AG04450 (cell line): ENCODE data around the gene LPAR3. TPM values are rescaled to one million over a fixed set of nuclear protein-coding genes. Genes with fewer than 3 reads are reported as not detected.

Experiments
- CTCF ChIA-PET: fragments of 300-600, 350-600 bp; formaldehyde crosslinking; extraction: SDS; loops from one replicate; lab custom pipeline; 2022; ENCODE audit warnings: antibody characterized with exemption, inconsistent platforms; lab: Charles Lee
- POLR2A ChIA-PET: fragments of 350-600 bp; formaldehyde crosslinking; extraction: SDS; loops from one replicate; lab custom pipeline; 2021; ENCODE audit warnings: antibody characterized with exemption, inconsistent platforms; lab: Yijun Ruan, JAX
- DNase-seq: peaks from one replicate; pipeline ENCODE4 v3.0.0-alpha.2; 2011; ENCODE audit warnings: low read depth, low spot score
- H3K27ac ChIP-seq: one replicate; pipeline ENCODE4 v1.5.1; 2012; ENCODE audit warnings: low read depth, low read length, control low read depth
- H3K27me3 ChIP-seq: one replicate; pipeline ENCODE4 v1.6.0; 2012; ENCODE audit warnings: low read length; ENCODE audit not compliant: control insufficient read depth, insufficient read depth
- H3K4me3 ChIP-seq: 2 replicates; pipeline ENCODE4 v1.5.1; 2011; ENCODE audit warnings: mild to moderate bottlenecking, low read depth, low read length, control low read depth
- H3K9me3 ChIP-seq: 2 replicates; pipeline ENCODE4 v1.5.1; 2012; ENCODE audit warnings: low read length; ENCODE audit not compliant: control insufficient read depth, insufficient read depth
- CTCF ChIP-seq: IDR thresholded peaks from 2 replicates; pipeline ENCODE4 v1.5.1; 2011; ENCODE audit warnings: low read depth, low read length, control low read depth, inconsistent platforms
- polyA plus RNA-seq: library from polyadenylated mRNA; depleted of rRNA; stranded (reverse); fragments of >200 nt; gene quantifications from 2 replicates; pipeline ENCODE4 v1.2.3, GENCODE V29; 2011

Gene LPAR3
- polyA plus RNA-seq, 1 experiment: 3.5 TPM

GRCh38 chr1:84856726-84857270 lies 36.2 kb downstream of the LPAR3 start:
- Histone ChIP-seq H3K27me3 (no peaks in the 10 kb centered on the region), H3K4me3 (no peak overlapping the region), H3K27ac (no peak overlapping the region), H3K9me3 (no peaks in the 10 kb centered on the region; the same call in 1 of the 2 replicates)
- no peak for DNase-seq
- ChIA-PET POLR2A (no interaction called here), CTCF (interaction anchor here (0.7 to 1.3 kb wide), 2 partner anchors 402 to 748 kb away, joined by 4 to 5 read pairs; partner anchors contain the start of gene C1orf52)
- no peak for TF ChIP-seq CTCF

GRCh38 chr1:84855691-84856630 lies 37.0 kb downstream of the LPAR3 start:
- POLR2A ChIA-PET: no interaction called here
- CTCF ChIA-PET: interaction anchor here (0.7 to 1.3 kb wide), 2 partner anchors 403 to 749 kb away, joined by 4 to 5 read pairs; partner anchors contain the start of gene C1orf52
- Histone ChIP-seq H3K27me3 (no peaks in the 10 kb centered on the region), H3K27ac (no peak overlapping the region), H3K9me3 (no peaks in the 10 kb centered on the region; the same call in 1 of the 2 replicates), H3K4me3 (no peak overlapping the region)
- no peak for DNase-seq
- no peak for TF ChIP-seq CTCF

- ChIA-PET POLR2A (no interaction called here), CTCF (interaction anchor here (1.3 kb wide), 1 partner anchor 404 kb away, joined by 4 read pairs; the partner anchor contains the start of gene C1orf52)
- H3K4me3 ChIP-seq: no peak overlapping the region
- H3K27ac ChIP-seq: no peak overlapping the region
- H3K9me3 ChIP-seq: peaks cover 2% of the 10 kb centered on the region; the same call in 1 of the 2 replicates
- H3K27me3 ChIP-seq: no peaks in the 10 kb centered on the region
- TF ChIP-seq CTCF: no peak
- DNase-seq: no peak
Measured at GRCh38 chr1:84855168-84855567, 37.8 kb downstream of the LPAR3 start.

GRCh38 chr1:84853741-84854721 lies 39.0 kb downstream of the LPAR3 start:
- no peak for TF ChIP-seq CTCF
- no peak for DNase-seq
- H3K27me3 ChIP-seq: no peaks in the 10 kb centered on the region
- CTCF ChIA-PET: interaction anchor here (1.0 kb wide), 1 partner anchor 82 kb away, joined by 3 read pairs; no protein-coding TSS in a partner anchor
- POLR2A ChIA-PET: no interaction called here
- H3K9me3 ChIP-seq: peaks cover 2% of the 10 kb centered on the region; the same call in 1 of the 2 replicates
- no peak overlapping the region for H3K4me3 ChIP-seq
- peak overlapping the region; percentile 3 for H3K27ac ChIP-seq
